ENCODE measurements around the gene CTNNA2. TPM values are rescaled to one million over a fixed set of nuclear protein-coding genes. Genes with fewer than 3 reads are reported as not detected.

CTNNA2 gene
- total and polyA plus RNA-seq, 11 donors, result 0.20 to 0.81 TPM; not detected in 9

DNA sequence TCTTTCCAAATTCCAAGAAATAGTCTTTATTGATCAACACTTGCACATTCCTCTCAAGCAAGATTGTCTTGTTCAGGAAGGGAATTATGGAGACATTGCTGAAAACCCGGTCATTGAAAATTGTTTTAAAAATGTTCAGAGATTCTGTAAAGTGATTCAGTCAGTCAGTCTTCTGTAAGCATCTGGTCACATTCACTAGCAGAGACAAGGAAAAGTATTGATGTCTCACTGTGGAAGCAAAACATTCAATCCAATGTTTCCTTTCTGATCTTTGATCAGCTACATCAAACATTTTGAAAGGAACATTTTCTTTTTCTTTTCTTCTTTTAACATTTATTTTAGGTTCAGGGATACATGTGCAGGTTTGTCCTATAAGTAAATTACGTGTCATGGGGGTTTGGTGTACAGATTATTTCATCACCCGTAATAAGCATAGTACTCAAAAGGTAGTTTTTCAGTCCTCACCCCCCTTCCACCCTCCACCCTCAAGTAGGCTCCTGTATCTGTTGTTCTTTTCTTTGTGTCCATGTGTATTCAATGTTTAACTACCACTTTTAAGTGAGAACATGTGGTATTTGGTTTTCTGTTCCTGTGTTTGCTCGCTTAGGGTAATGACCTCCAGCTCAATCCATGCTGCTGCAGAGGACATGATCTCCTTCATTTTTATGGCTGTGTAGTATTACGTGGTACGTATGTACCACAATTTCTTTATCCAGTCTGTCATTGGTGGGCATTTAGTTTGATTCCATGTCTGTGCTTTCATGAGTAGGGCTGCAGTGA lies 61.2 kb downstream of the CTNNA2 start:
- TF ChIP-seq, protein P1, sequence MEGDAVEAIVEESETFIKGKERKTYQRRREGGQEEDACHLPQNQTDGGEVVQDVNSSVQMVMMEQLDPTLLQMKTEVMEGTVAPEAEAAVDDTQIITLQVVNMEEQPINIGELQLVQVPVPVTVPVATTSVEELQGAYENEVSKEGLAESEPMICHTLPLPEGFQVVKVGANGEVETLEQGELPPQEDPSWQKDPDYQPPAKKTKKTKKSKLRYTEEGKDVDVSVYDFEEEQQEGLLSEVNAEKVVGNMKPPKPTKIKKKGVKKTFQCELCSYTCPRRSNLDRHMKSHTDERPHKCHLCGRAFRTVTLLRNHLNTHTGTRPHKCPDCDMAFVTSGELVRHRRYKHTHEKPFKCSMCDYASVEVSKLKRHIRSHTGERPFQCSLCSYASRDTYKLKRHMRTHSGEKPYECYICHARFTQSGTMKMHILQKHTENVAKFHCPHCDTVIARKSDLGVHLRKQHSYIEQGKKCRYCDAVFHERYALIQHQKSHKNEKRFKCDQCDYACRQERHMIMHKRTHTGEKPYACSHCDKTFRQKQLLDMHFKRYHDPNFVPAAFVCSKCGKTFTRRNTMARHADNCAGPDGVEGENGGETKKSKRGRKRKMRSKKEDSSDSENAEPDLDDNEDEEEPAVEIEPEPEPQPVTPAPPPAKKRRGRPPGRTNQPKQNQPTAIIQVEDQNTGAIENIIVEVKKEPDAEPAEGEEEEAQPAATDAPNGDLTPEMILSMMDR (IDR thresholded peaks at IDR 0.05), result no peak
- no peak for TF ChIP-seq POLR2A (IDR thresholded peaks at IDR 0.05)
- Histone ChIP-seq H3K4me3 (no peak overlapping the region), H3K9me3 (no peaks in the 10 kb centered on the region), H3K27ac (no peak overlapping the region), H3K27me3 (no peaks in the 10 kb centered on the region), H3K36me3 (no peaks in the 10 kb centered on the region), H3K4me1 (no peaks in the 10 kb centered on the region)
- intact Hi-C loops (cut with DNase I), result no loop called here
- DNase-seq (no peak), ATAC-seq (no peak)
- WGBS, 4 donors, result 79 to 81% (median 81%) methylated on average over 6 of the region's 6 CpGs

DNA sequence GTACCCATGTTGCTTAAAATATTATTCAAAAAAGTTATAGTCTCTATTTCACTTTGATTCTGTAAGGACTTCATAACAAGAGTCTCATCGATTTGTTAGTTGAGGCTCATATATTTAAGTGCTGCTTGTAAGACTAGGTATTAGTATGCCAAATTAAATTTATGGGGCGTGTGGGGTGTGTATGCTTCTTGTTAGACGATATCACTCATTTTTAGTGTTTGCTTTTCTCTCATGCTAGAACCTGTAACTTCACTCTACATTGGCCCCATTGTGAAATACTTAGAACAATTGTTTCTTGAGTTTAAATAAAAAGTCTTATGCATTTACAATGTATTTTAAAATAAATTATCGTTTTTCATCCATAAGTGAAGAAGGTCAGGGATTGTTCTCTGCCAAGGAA lies 63.6 kb downstream of the CTNNA2 start:
- 66 to 73% (median 68%) methylated on average over 4 of the region's 4 CpGs for WGBS, 4 donors
- ATAC-seq, result no peak

DNA sequence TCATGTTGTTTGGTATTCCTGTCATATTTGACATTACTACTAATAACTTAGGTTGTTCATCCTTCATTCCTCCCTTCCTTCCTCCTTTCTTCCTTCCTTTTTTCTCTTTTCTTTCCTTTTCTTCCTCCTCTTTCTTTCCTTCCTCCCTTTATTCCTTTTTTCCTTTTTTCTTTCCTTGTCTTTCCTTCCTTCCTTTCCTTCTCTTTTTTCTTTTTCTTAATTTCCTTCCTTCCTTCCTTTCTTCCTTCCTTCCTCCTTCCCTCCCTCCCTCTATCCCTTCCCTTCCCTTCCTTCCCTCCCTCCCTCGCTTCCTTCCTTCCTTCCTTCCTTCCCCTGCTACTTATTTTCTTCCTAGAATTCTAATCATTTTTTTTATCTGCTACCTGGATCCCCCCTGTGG lies 66.1 kb downstream of the CTNNA2 start:
- Histone ChIP-seq H3K36me3 (no peaks in the 10 kb centered on the region), H3K27me3 (no peaks in the 10 kb centered on the region), H3K9me3 (no peaks in the 10 kb centered on the region), H3K27ac (no peak overlapping the region), H3K4me1 (no peaks in the 10 kb centered on the region), H3K4me3 (no peak overlapping the region)
- DNase-seq (no peak), ATAC-seq (no peak)
- 66 to 76% (median 71%) methylated on average over 1 of the region's 1 CpG for WGBS, 4 donors
- intact Hi-C loops (cut with DNase I), result no loop called here
- no peak for TF ChIP-seq POLR2A (IDR thresholded peaks at IDR 0.05)
- TF ChIP-seq, protein P1 (IDR thresholded peaks at IDR 0.05), result no peak

More for the DNA sequence above, 63.6 kb downstream of the CTNNA2 start:
- H3K36me3 ChIP-seq, result no peaks in the 10 kb centered on the region
- intact Hi-C loops (cut with DNase I), result no loop called here
- H3K9me3 ChIP-seq, result no peaks in the 10 kb centered on the region
- H3K27ac ChIP-seq, result no peak overlapping the region
- TF ChIP-seq, protein P1 (IDR thresholded peaks at IDR 0.05), result no peak
- TF ChIP-seq POLR2A (IDR thresholded peaks at IDR 0.05), result no peak
- no peaks in the 10 kb centered on the region for H3K4me1 ChIP-seq
- no peaks in the 10 kb centered on the region for H3K27me3 ChIP-seq
- H3K4me3 ChIP-seq, result no peak overlapping the region
- DNase-seq, result no peak

DNA sequence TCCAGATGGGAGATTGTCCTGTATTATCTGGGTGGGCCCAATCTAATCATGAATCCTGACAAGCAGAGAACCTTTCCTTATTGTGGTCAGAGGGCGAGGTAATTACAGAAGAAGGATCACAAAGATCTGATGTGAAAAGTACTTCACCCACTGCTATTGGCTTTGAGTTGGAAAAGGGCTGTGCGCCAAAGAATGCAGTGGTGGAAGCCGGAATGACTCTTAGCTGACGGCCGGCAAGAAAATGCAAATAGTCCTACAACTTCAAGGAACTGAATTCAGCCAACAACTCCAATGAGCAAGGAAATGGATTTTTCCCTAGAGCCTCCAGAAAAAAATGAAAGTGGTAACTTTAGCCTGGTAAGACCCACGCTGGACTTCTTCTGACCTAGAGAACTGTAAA lies 67.3 kb downstream of the CTNNA2 start:
- Histone ChIP-seq H3K27ac (no peak overlapping the region), H3K36me3 (no peaks in the 10 kb centered on the region), H3K4me3 (no peak overlapping the region), H3K27me3 (no peaks in the 10 kb centered on the region), H3K4me1 (no peaks in the 10 kb centered on the region), H3K9me3 (no peaks in the 10 kb centered on the region)
- TF ChIP-seq POLR2A (IDR thresholded peaks at IDR 0.05), result no peak
- TF ChIP-seq, protein P1 (IDR thresholded peaks at IDR 0.05), result no peak
- intact Hi-C loops (cut with DNase I), result no loop called here
- WGBS, 4 donors, result 76 to 84% (median 76%) methylated on average over 6 of the region's 6 CpGs
- no peak for DNase-seq
- no peak for ATAC-seq
